Hepatocyte (in vitro differentiated cells): ENCODE data around the gene PIGU. TPM values are rescaled to one million over a fixed set of nuclear protein-coding genes. Genes with fewer than 3 reads are reported as not detected.

Experiments
- DNase-seq: peaks from one replicate; pipeline ENCODE4 v3.0.0-alpha.2; 2016; ENCODE audit warnings: low spot score
- H2AFZ ChIP-seq: fragments of 200-600 bp; sonication (generic); 2 replicates; pipeline ENCODE4 v1.6.0; 2016; ENCODE audit warnings: antibody characterized with exemption, mild to moderate bottlenecking
- H3K27ac ChIP-seq: fragments of 200-600 bp; sonication (generic); 2 replicates; pipeline ENCODE4 v1.5.1; 2016; ENCODE audit warnings: mild to moderate bottlenecking
- H3K27me3 ChIP-seq: fragments of 200-600 bp; sonication (generic); 2 replicates; pipeline ENCODE4 v1.6.1; 2016
- H3K36me3 ChIP-seq: fragments of 200-600 bp; sonication (generic); replicated peaks from 2 replicates; pipeline ENCODE4 v1.5.1; 2016; ENCODE audit warnings: low read depth; ENCODE audit not compliant: insufficient read depth
- H3K4me1 ChIP-seq: fragments of 200-600 bp; sonication (generic); 2 replicates; pipeline ENCODE4 v1.5.1; 2016; ENCODE audit warnings: mild to moderate bottlenecking, moderate library complexity; ENCODE audit not compliant: insufficient read depth
- H3K4me2 ChIP-seq: fragments of 200-600 bp; sonication (generic); 2 replicates; pipeline ENCODE4 v1.6.0; 2016
- H3K4me3 ChIP-seq: fragments of 200-600 bp; sonication (generic); 2 replicates; pipeline ENCODE4 v1.5.1; 2016; ENCODE audit warnings: mild to moderate bottlenecking
- H3K79me2 ChIP-seq: fragments of 200-600 bp; sonication (generic); 2 replicates; pipeline ENCODE4 v1.6.0; 2017; ENCODE audit warnings: mild to moderate bottlenecking
- H3K9me2 ChIP-seq: fragments of 200-600 bp; sonication (generic); replicated peaks from 2 replicates; pipeline ENCODE4 v1.6.0; 2017; ENCODE audit warnings: mild to moderate bottlenecking; ENCODE audit not compliant: insufficient read depth
- H3K9me3 ChIP-seq: fragments of 200-600 bp; sonication (generic); 2 replicates; pipeline ENCODE4 v1.5.1; 2016; ENCODE audit warnings: low read depth, mild to moderate bottlenecking
- H4K20me1 ChIP-seq: fragments of 200-600 bp; sonication (generic); 2 replicates; pipeline ENCODE4 v1.6.0; 2016; ENCODE audit warnings: mild to moderate bottlenecking; ENCODE audit not compliant: insufficient read depth, poor library complexity, severe bottlenecking
- EZH2 ChIP-seq: fragments of 200-600 bp; sonication (generic); IDR thresholded peaks from 2 replicates; pipeline ENCODE4 v1.6.1; 2016; ENCODE audit warnings: antibody characterized with exemption, mild to moderate bottlenecking, borderline replicate concordance
- EZH2phosphoT487 ChIP-seq: fragments of 200-600 bp; sonication (generic); IDR thresholded peaks from one replicate; pipeline ENCODE4 v1.6.1; 2018; ENCODE audit warnings: antibody characterized with exemption, mild to moderate bottlenecking, low read depth, moderate library complexity; ENCODE audit not compliant: unreplicated experiment, severe bottlenecking
- WGBS: methylation state at CpG from one replicate; pipeline ENCODE4 v1.1.6; 2016; ENCODE audit warnings: low lambda C conversion rate; ENCODE audit errors: missing lambda C conversion rate; 5-methylcytosine and 5-hydroxymethylcytosine counted together
- polyA plus RNA-seq: library from polyadenylated mRNA; unstranded; fragments of >200 nt; fragmentation: Nextera tagmentation; extraction: Ambion mirVana; gene quantifications from 2 replicates; pipeline ENCODE4 v1.2.1, GENCODE V29; 2016
- total RNA-seq: library from RNA; depleted of rRNA; stranded (reverse); fragments of >200 nt; gene quantifications from 2 replicates; pipeline ENCODE4 v1.2.3, GENCODE V29; 2014
- TF ChIP-seq, protein P1 (sequence below): fragments of 200-600 bp; sonication (generic); IDR thresholded peaks from 2 replicates; pipeline ENCODE4 v1.5.1; 2016; ENCODE audit warnings: antibody characterized with exemption, mild to moderate bottlenecking; ENCODE audit not compliant: poor library complexity

PIGU gene
- total and polyA plus RNA-seq, 2 experiments from 2014 or later = 19.3 to 31.5 TPM

DNA sequence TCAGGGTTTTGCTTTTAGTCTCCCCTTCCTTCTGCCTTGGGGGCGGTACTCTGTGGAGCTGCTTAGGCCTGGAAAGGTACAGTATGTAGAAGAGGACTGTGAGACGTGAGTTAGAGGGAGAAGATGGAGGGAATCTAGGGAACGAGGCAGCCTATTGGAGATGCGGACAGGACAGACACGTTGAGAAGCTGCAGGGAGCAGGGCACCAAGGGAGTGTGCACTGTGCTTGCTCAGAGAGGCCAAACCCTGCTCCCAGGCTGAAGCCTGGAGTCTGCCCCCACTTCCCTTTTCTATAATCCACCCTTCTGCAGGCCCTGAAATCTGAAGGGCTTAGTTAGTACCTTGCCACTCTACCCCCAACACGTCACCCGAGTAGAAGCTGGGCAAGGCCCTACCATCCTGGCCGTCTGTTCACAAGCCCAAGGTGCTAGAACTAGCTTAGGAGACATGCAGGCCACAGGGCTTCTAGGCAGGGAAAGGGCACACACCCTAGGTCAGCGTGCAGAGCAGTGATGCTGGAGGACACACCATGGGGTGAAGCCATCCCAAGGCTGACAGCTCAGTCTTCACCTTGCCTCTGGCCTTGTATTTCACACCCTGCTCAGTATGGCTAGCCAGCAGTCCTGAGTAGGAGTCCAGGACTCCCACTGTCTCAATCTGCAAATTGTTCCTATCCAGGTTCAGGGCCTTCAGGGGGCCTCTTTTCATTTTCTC lies 34.1 kb upstream of the PIGU start:
- Histone ChIP-seq H3K9me2 (no peaks in the 10 kb centered on the region), H3K9me3 (no peaks in the 10 kb centered on the region), H3K27ac (no peak overlapping the region), H3K4me1 (peaks cover 17% of the 10 kb centered on the region), H3K4me2 (peak overlapping the region; percentile 92), H3K79me2 (no peaks in the 10 kb centered on the region), H4K20me1 (peaks cover 8% of the 10 kb centered on the region), H3K4me3 (no peak overlapping the region), H3K36me3 (no peaks in the 10 kb centered on the region), H2AFZ (no peak overlapping the region), H3K27me3 (no peaks in the 10 kb centered on the region)
- TF ChIP-seq, protein P1, sequence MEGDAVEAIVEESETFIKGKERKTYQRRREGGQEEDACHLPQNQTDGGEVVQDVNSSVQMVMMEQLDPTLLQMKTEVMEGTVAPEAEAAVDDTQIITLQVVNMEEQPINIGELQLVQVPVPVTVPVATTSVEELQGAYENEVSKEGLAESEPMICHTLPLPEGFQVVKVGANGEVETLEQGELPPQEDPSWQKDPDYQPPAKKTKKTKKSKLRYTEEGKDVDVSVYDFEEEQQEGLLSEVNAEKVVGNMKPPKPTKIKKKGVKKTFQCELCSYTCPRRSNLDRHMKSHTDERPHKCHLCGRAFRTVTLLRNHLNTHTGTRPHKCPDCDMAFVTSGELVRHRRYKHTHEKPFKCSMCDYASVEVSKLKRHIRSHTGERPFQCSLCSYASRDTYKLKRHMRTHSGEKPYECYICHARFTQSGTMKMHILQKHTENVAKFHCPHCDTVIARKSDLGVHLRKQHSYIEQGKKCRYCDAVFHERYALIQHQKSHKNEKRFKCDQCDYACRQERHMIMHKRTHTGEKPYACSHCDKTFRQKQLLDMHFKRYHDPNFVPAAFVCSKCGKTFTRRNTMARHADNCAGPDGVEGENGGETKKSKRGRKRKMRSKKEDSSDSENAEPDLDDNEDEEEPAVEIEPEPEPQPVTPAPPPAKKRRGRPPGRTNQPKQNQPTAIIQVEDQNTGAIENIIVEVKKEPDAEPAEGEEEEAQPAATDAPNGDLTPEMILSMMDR = no peak
- TF ChIP-seq EZH2phosphoT487 (no peak), EZH2 (no peak)
- DNase-seq = no peak
- WGBS = 87% methylated on average over 9 of the region's 9 CpGs

DNA sequence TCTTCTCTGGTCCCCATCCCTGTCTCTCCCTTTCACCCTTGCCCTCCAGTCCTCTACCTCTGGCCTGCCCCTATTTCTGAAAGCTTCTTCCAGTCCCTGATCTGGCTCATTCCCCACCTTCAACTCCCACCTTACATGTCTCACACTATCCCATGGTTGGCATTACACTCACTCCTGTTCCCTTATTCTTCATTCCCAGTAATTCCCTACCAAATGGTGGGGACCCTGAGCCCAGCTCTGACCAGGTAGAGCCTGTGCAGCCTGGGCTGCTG lies 33.6 kb upstream of the PIGU start:
- DNase-seq = no peak
- Histone ChIP-seq H3K27me3 (no peaks in the 10 kb centered on the region), H3K4me2 (peak overlapping the region; percentile 92), H3K79me2 (no peaks in the 10 kb centered on the region), H3K9me2 (no peaks in the 10 kb centered on the region), H3K9me3 (no peaks in the 10 kb centered on the region), H3K27ac (no peak overlapping the region), H3K36me3 (no peaks in the 10 kb centered on the region), H4K20me1 (peaks cover 8% of the 10 kb centered on the region), H3K4me1 (peaks cover 17% of the 10 kb centered on the region), H2AFZ (no peak overlapping the region), H3K4me3 (no peak overlapping the region)
- TF ChIP-seq EZH2 = no peak
- TF ChIP-seq, protein P1 = no peak
- no peak for TF ChIP-seq EZH2phosphoT487

DNA sequence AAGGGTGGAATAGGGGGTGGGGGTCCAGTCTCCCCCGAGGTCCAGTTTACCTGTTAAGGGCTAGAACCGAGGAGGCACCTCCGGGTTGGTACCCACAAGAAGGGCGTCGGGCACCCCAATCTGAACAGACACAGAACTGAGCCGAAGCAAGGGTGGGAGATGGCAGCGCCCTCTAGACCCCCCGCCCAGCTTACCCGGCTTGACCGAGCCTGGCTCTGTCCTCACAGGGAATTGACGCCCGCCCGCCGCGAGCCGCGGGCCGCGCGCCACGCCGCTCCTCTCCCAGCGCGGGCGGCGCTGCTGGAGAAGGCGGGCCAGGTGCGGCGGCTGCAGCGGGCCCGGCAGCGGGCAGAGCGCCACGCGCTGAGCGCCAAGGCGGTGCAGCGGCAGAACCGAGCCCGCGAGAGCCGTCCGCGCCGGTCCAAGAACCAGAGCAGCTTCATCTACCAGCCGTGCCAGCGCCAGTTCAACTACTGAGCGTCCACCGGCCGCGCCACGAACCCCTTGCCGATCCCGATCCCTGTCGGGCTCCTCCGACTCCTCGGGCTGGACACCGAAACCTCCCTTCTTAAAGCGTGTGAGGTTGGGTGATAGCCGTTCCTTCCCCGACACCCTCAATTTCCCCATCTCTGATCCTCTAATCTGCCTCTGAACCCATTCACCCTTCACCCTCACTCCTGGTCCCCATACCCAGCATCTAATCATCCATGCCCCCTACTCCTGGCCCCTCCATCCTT lies 33.1 kb upstream of the PIGU start:
- H3K4me2 ChIP-seq = peak overlapping the region; percentile 92
- no peaks in the 10 kb centered on the region for H3K9me3 ChIP-seq
- H3K4me1 ChIP-seq = peaks cover 17% of the 10 kb centered on the region
- H2AFZ ChIP-seq = peak overlapping the region; percentile 67
- no peak for TF ChIP-seq EZH2phosphoT487
- TF ChIP-seq, protein P1 = peak; percentile 48
- TF ChIP-seq EZH2 = no peak
- no peaks in the 10 kb centered on the region for H3K79me2 ChIP-seq
- H3K27ac ChIP-seq = peak overlapping the region; percentile 86
- DNase-seq = peak; percentile 87
- peak overlapping the region; percentile 87 for H3K4me3 ChIP-seq
- H3K27me3 ChIP-seq = no peaks in the 10 kb centered on the region
- H3K9me2 ChIP-seq = no peaks in the 10 kb centered on the region
- 6% methylated on average over 59 of the region's 61 CpGs for WGBS
- peaks cover 8% of the 10 kb centered on the region for H4K20me1 ChIP-seq
- H3K36me3 ChIP-seq = no peaks in the 10 kb centered on the region
